CD14-positive monocyte (primary cell): ENCODE measurements around the gene SH3GL3. TPM values are rescaled to one million over a fixed set of nuclear protein-coding genes. Genes with fewer than 3 reads are reported as not detected.

Source experiments
- DNase-seq, 3 donors: peaks; one replicate each; pipeline ENCODE4 v3.0.0-alpha.2; 2011 to 2022
- H2AFZ ChIP-seq: 2 replicates; pipeline ENCODE4 v1.6.0; 2012; ENCODE audit warnings: mild to moderate bottlenecking, low read depth, low read length, inconsistent platforms; ENCODE audit not compliant: insufficient read depth, poor library complexity, severe bottlenecking
- H3K27ac ChIP-seq, 2 donors: 1 replicate in 1 of 2; 2 replicates in 1 of 2; pipeline ENCODE4 v1.5.1; 2012 to 2013; ENCODE audit warnings: low read length in 2 of 2, control low read depth in 1 of 2, inconsistent platforms in 1 of 2, low read depth in 1 of 2, mild to moderate bottlenecking in 1 of 2
- H3K27me3 ChIP-seq, 2 donors: one replicate each; pipeline versions ENCODE4 v1.6.0 to v1.6.1; 2011 to 2013; ENCODE audit warnings: low read length in 2 of 2; ENCODE audit not compliant: control insufficient read depth in 2 of 2, insufficient read depth in 2 of 2
- H3K36me3 ChIP-seq, 2 donors: replicated peaks in 1 of 2; 1 replicate in 1 of 2; 2 replicates in 1 of 2; pipeline versions ENCODE4 v1.5.1 to v1.6.1; 2012 to 2013; ENCODE audit warnings: low read length in 2 of 2, control low read depth in 1 of 2, inconsistent platforms in 1 of 2, mild to moderate bottlenecking in 1 of 2; ENCODE audit not compliant: insufficient read depth in 2 of 2, control insufficient read depth in 1 of 2
- H3K4me1 ChIP-seq, 2 donors: 1 replicate in 1 of 2; 2 replicates in 1 of 2; pipeline versions ENCODE4 v1.5.1 to v1.6.1; 2012 to 2013; ENCODE audit warnings: low read length in 2 of 2, control low read depth in 1 of 2, inconsistent platforms in 1 of 2, mild to moderate bottlenecking in 1 of 2, moderate library complexity in 1 of 2; ENCODE audit not compliant: insufficient read depth in 2 of 2, control insufficient read depth in 1 of 2
- H3K4me2 ChIP-seq: replicated peaks from 2 replicates; pipeline ENCODE3; 2012; ENCODE audit warnings: low read length, moderate library complexity, mild to moderate bottlenecking; ENCODE audit not compliant: poor library complexity, severe bottlenecking; ENCODE audit errors: extremely low read depth
- H3K4me3 ChIP-seq, 3 experiments: fragments of 200-600 bp in 1 of 3; sonication (generic) in 1 of 3; replicated peaks in 1 of 3; 1 replicate in 2 of 3; 2 replicates in 1 of 3; pipeline ENCODE4 v1.5.1; 2011 to 2013; ENCODE audit warnings: low read length in 3 of 3, mild to moderate bottlenecking in 3 of 3, control low read depth in 2 of 3, low read depth in 2 of 3, inconsistent platforms in 1 of 3, moderate library complexity in 1 of 3
- H3K79me2 ChIP-seq: 2 replicates; pipeline ENCODE4 v1.6.0; 2012; ENCODE audit warnings: mild to moderate bottlenecking, control low read depth, inconsistent platforms, low read length, moderate library complexity; ENCODE audit not compliant: insufficient read depth
- H3K9ac ChIP-seq: 2 replicates; pipeline ENCODE4 v1.6.0; 2017; ENCODE audit warnings: low read length, mild to moderate bottlenecking; ENCODE audit not compliant: insufficient read depth, poor library complexity, severe bottlenecking
- H3K9me3 ChIP-seq, 2 donors: replicated peaks in 1 of 2; 1 replicate in 1 of 2; 2 replicates in 1 of 2; pipeline versions ENCODE4 v1.5.1 to v1.6.1; 2012 to 2013; ENCODE audit warnings: low read length in 2 of 2, control low read depth in 1 of 2; ENCODE audit not compliant: control insufficient read depth in 1 of 2, insufficient read depth in 1 of 2
- H4K20me1 ChIP-seq: 2 replicates; pipeline ENCODE4 v1.6.0; 2012; ENCODE audit warnings: mild to moderate bottlenecking, low read length, control low read depth, moderate library complexity; ENCODE audit not compliant: insufficient read depth
- H3K27ac Mint-ChIP-seq, 7 donors: one replicate each; pipeline ENCODE4 v1.8.0; 2020; ENCODE audit warnings: mild to moderate bottlenecking in 7 of 7, mixed read lengths in 7 of 7, moderate library complexity in 6 of 7, inconsistent platforms in 2 of 7
- H3K27me3 Mint-ChIP-seq, 3 donors: one replicate each; pipeline ENCODE4 v1.8.0; 2021 to 2022; ENCODE audit warnings: low read depth in 3 of 3, mild to moderate bottlenecking in 3 of 3, mixed read lengths in 3 of 3, moderate library complexity in 3 of 3, inconsistent platforms in 1 of 3
- H3K36me3 Mint-ChIP-seq, 2 donors: one replicate each; pipeline ENCODE4 v1.8.0; 2020; ENCODE audit warnings: mixed read lengths in 2 of 2, inconsistent platforms in 1 of 2, mild to moderate bottlenecking in 1 of 2
- H3K4me1 Mint-ChIP-seq: one replicate; pipeline ENCODE4 v1.8.0; 2020; ENCODE audit warnings: mild to moderate bottlenecking, mixed read lengths
- H3K4me3 Mint-ChIP-seq, 2 donors: one replicate each; pipeline ENCODE4 v1.8.0; 2020; ENCODE audit warnings: mild to moderate bottlenecking in 2 of 2, mixed read lengths in 2 of 2, moderate library complexity in 1 of 2
- H3K9me3 Mint-ChIP-seq, 7 donors: one replicate each; pipeline ENCODE4 v1.8.0; 2020 to 2022; ENCODE audit warnings: mixed read lengths in 7 of 7, mild to moderate bottlenecking in 6 of 7, moderate library complexity in 6 of 7, inconsistent platforms in 2 of 7
- CTCF ChIP-seq: fragments of 200-600 bp; IDR thresholded peaks from one replicate; pipeline ENCODE4 v1.8.0; 2022; ENCODE audit warnings: antibody characterized with exemption, mild to moderate bottlenecking
- WGBS: methylation state at CpG from one replicate; pipeline ENCODE4 v1.1.5; 2013; ENCODE audit warnings: missing lambda C conversion rate; ENCODE audit not compliant: insufficient coverage; 5-methylcytosine and 5-hydroxymethylcytosine counted together
- intact Hi-C, 2 donors: fragments of 100-400 bp; cut with micrococcal nuclease; formaldehyde crosslinking; loops; one replicate each; pipeline versions ENCODE4 v1.15.0 to v1.15.1; 2023
- polyA plus RNA-seq, 3 donors: library from polyadenylated mRNA; depleted of rRNA in 1 of 3; unstranded in 2 of 3; stranded (reverse) in 1 of 3; fragments of 300-500 nt in 2 of 3; fragments of >200 nt in 1 of 3; fragmentation: Illumina TruSeq in 2 of 3; gene quantifications; 1 replicate in 2 of 3; 2 replicates in 1 of 3; pipeline ENCODE4 v1.2.3, GENCODE V29; 2012 to 2021

Gene SH3GL3
- polyA plus RNA-seq, 3 donors = not detected

- WGBS = 100% methylated on average over 1 of the region's 4 CpGs
- intact Hi-C loops = no loop called here
- H3K79me2 ChIP-seq = no peaks in the 10 kb centered on the region
Measured at GRCh38 chr15:83582381-83582780, 135.2 kb downstream of the SH3GL3 start.

GRCh38 chr15:83585601-83586335 is 138.6 kb downstream of the SH3GL3 start:
- intact Hi-C loops = no loop called here
- DNase-seq = no peak
- Mint-ChIP-seq H3K36me3 (no peaks in the 10 kb centered on the region), H3K4me3 (no peak overlapping the region), H3K27ac (no peak overlapping the region), H3K4me1 (no peaks in the 10 kb centered on the region), H3K27me3 (peaks cover 2 to 3% (median 3%) of the 10 kb centered on the region in 3 donors), H3K9me3 (peaks cover 0 to 3% (median 0%) of the 10 kb centered on the region in 7 donors)
- Histone ChIP-seq H3K4me1 (no peaks in the 10 kb centered on the region), H3K27ac (no peak overlapping the region), H3K4me2 (no peak overlapping the region), H3K27me3 (no peaks in the 10 kb centered on the region), H3K4me3 (no peak overlapping the region), H3K9me3 (no peaks in the 10 kb centered on the region), H3K36me3 (no peaks in the 10 kb centered on the region), H3K9ac (no peak overlapping the region), H4K20me1 (no peaks in the 10 kb centered on the region), H3K79me2 (no peaks in the 10 kb centered on the region), H2AFZ (no peak overlapping the region)
- TF ChIP-seq CTCF = no peak
- 93% methylated on average over 4 of the region's 5 CpGs for WGBS

More at GRCh38 chr15:83582381-83582780, 135.2 kb downstream of the SH3GL3 start:
- H2AFZ ChIP-seq = no peak overlapping the region
- Mint-ChIP-seq H3K9me3 (peaks cover 0 to 8% (median 0%) of the 10 kb centered on the region in 7 donors), H3K4me1 (no peaks in the 10 kb centered on the region), H3K36me3 (no peaks in the 10 kb centered on the region), H3K4me3 (no peak overlapping the region), H3K27me3 (peaks cover 0 to 2% (median 2%) of the 10 kb centered on the region in 3 donors), H3K27ac (no peak overlapping the region)
- H3K27me3 ChIP-seq = no peaks in the 10 kb centered on the region
- H3K27ac ChIP-seq = no peak overlapping the region
- H3K4me3 ChIP-seq = no peak overlapping the region
- DNase-seq = no peak
- TF ChIP-seq CTCF = no peak
- no peak overlapping the region for H3K4me2 ChIP-seq
- H4K20me1 ChIP-seq = no peaks in the 10 kb centered on the region
- no peaks in the 10 kb centered on the region for H3K36me3 ChIP-seq
- no peak overlapping the region for H3K9ac ChIP-seq
- no peaks in the 10 kb centered on the region for H3K4me1 ChIP-seq
- no peaks in the 10 kb centered on the region for H3K9me3 ChIP-seq
